ENCODE data around the gene S1PR3. TPM values are rescaled to one million over a fixed set of nuclear protein-coding genes. Genes with fewer than 3 reads are reported as not detected.

Gene S1PR3
- total RNA-seq, 2 experiments from 2014 or later, result 0.47 TPM; not detected in 1

GRCh38 chr9:89029788-89030187, 38.5 kb downstream of the S1PR3 start:
- H3K9me3 ChIP-seq (ENCODE audit: low read length), result peaks cover 5% of the 10 kb centered on the region; the same call in 1 of the 2 replicates
- H3K9me2 ChIP-seq (ENCODE audit: insufficient read depth, low read length), result no peaks in the 10 kb centered on the region
- H3K27ac ChIP-seq (ENCODE audit: low read depth, low read length, poor library complexity, severe bottlenecking), result no peak overlapping the region
- DNase-seq (ENCODE audit: low spot score), result no peak
- no peaks in the 10 kb centered on the region for H3K36me3 ChIP-seq (ENCODE audit: insufficient read depth, low read length)
- CTCF ChIA-PET (ENCODE audit: unreplicated experiment), result no interaction called here
- no peaks in the 10 kb centered on the region for H3K4me1 ChIP-seq (ENCODE audit: insufficient read depth, low read length, poor library complexity, severe bottlenecking)
- TF ChIP-seq CTCF (conservative IDR thresholded peaks at IDR 0.05; ENCODE audit: low read length) (no peak), EZH2phosphoT487 (IDR thresholded peaks at IDR 0.05; ENCODE audit: borderline replicate concordance, low read depth, low read length) (no peak)
- POLR2A ChIA-PET, result no interaction called here
- intact Hi-C loops (cut with micrococcal nuclease; ENCODE audit: unreplicated experiment), result loop anchor here (10.0 kb wide), 1 partner anchor 1055 kb away; the partner anchor contains the start of gene CDK20
- H3K4me2 ChIP-seq (ENCODE audit: low read length), result no peak overlapping the region
- no peak overlapping the region for H3K4me3 ChIP-seq (ENCODE audit: low read depth, low read length, poor library complexity, severe bottlenecking)
- H4K20me1 ChIP-seq (ENCODE audit: insufficient read depth, low read length), result no peaks in the 10 kb centered on the region
- no peak overlapping the region for H2AFZ ChIP-seq (ENCODE audit: low read length)
- BruUV-seq (replicated peaks), result no TSS peak
- H3K79me2 ChIP-seq (ENCODE audit: insufficient read depth, low read depth, low read length), result no peaks in the 10 kb centered on the region

GRCh38 chr9:89032173-89032572, 40.9 kb downstream of the S1PR3 start:
- Histone ChIP-seq H2AFZ (ENCODE audit: low read length) (no peak overlapping the region), H3K9me3 (ENCODE audit: low read length) (peaks cover 5% of the 10 kb centered on the region; the same call in 1 of the 2 replicates), H3K79me2 (ENCODE audit: insufficient read depth, low read depth, low read length) (no peaks in the 10 kb centered on the region), H3K4me3 (ENCODE audit: low read depth, low read length, poor library complexity, severe bottlenecking) (no peak overlapping the region), H3K4me2 (ENCODE audit: low read length) (no peak overlapping the region), H3K36me3 (ENCODE audit: insufficient read depth, low read length) (no peaks in the 10 kb centered on the region), H3K27ac (ENCODE audit: low read depth, low read length, poor library complexity, severe bottlenecking) (no peak overlapping the region), H4K20me1 (ENCODE audit: insufficient read depth, low read length) (no peaks in the 10 kb centered on the region), H3K4me1 (ENCODE audit: insufficient read depth, low read length, poor library complexity, severe bottlenecking) (no peaks in the 10 kb centered on the region), H3K9me2 (ENCODE audit: insufficient read depth, low read length) (no peaks in the 10 kb centered on the region)
- no TSS peak for BruUV-seq (replicated peaks)
- ChIA-PET CTCF (ENCODE audit: unreplicated experiment) (no interaction called here), POLR2A (no interaction called here)
- TF ChIP-seq EZH2phosphoT487 (IDR thresholded peaks at IDR 0.05; ENCODE audit: borderline replicate concordance, low read depth, low read length) (no peak), CTCF (conservative IDR thresholded peaks at IDR 0.05; ENCODE audit: low read length) (no peak)
- intact Hi-C loops (cut with micrococcal nuclease; ENCODE audit: unreplicated experiment), result no loop called here
- DNase-seq (ENCODE audit: low spot score), result no peak

- Histone ChIP-seq H3K4me1 (ENCODE audit: insufficient read depth, low read length, poor library complexity, severe bottlenecking) (no peaks in the 10 kb centered on the region), H4K20me1 (ENCODE audit: insufficient read depth, low read length) (no peaks in the 10 kb centered on the region), H3K9me3 (ENCODE audit: low read length) (peaks cover 5% of the 10 kb centered on the region; the same call in 1 of the 2 replicates), H3K9me2 (ENCODE audit: insufficient read depth, low read length) (no peaks in the 10 kb centered on the region), H3K4me2 (ENCODE audit: low read length) (no peak overlapping the region), H3K27ac (ENCODE audit: low read depth, low read length, poor library complexity, severe bottlenecking) (no peak overlapping the region), H3K36me3 (ENCODE audit: insufficient read depth, low read length) (no peaks in the 10 kb centered on the region), H3K4me3 (ENCODE audit: low read depth, low read length, poor library complexity, severe bottlenecking) (no peak overlapping the region), H3K79me2 (ENCODE audit: insufficient read depth, low read depth, low read length) (no peaks in the 10 kb centered on the region), H2AFZ (ENCODE audit: low read length) (no peak overlapping the region)
- no TSS peak for BruUV-seq (replicated peaks)
- intact Hi-C loops (cut with micrococcal nuclease; ENCODE audit: unreplicated experiment), result no loop called here
- TF ChIP-seq EZH2phosphoT487 (IDR thresholded peaks at IDR 0.05; ENCODE audit: borderline replicate concordance, low read depth, low read length), result no peak
- TF ChIP-seq CTCF (conservative IDR thresholded peaks at IDR 0.05; ENCODE audit: low read length), result no peak
- POLR2A ChIA-PET, result no interaction called here
- CTCF ChIA-PET (ENCODE audit: unreplicated experiment), result no interaction called here
- no peak for DNase-seq (ENCODE audit: low spot score)
Measured at GRCh38 chr9:89032661-89033060, 41.4 kb downstream of the S1PR3 start.

Data from OCI-LY7 (cell line).